ENCODE measurements around the gene OPN1LW.

GRCh38 chrX:154097003-154097588 lies 46.9 kb upstream of the OPN1LW start:
- no peak for TF ChIP-seq CTCF (conservative IDR thresholded peaks at IDR 0.05 in 1 of 2, IDR thresholded peaks at IDR 0.05 in 1 of 2; ENCODE audit: low read depth in 1 of 2, low read length in 2 of 2)
- TF ChIP-seq EZH2 (IDR thresholded peaks at IDR 0.05; ENCODE audit: low read length, missing control alignments): no peak

Data from fibroblast of lung (primary cell).